Fibroblast of lung (primary cell): ENCODE data around the gene PPM1A.

Source experiments
- CTCF ChIP-seq, 2 donors: IDR thresholded peaks in 1 of 2; conservative IDR thresholded peaks in 1 of 2; 1 replicate in 1 of 2; 2 replicates in 1 of 2; pipeline ENCODE4 v1.5.1; 2011 to 2012; ENCODE audit warnings: low read length in 2 of 2, control low read depth in 1 of 2, inconsistent platforms in 1 of 2, low read depth in 1 of 2, mild to moderate bottlenecking in 1 of 2
- EZH2 ChIP-seq: IDR thresholded peaks from 2 replicates; pipeline ENCODE4 v1.5.1; 2012; ENCODE audit warnings: low read length, control low read depth, mild to moderate bottlenecking; ENCODE audit errors: missing control alignments

DNA sequence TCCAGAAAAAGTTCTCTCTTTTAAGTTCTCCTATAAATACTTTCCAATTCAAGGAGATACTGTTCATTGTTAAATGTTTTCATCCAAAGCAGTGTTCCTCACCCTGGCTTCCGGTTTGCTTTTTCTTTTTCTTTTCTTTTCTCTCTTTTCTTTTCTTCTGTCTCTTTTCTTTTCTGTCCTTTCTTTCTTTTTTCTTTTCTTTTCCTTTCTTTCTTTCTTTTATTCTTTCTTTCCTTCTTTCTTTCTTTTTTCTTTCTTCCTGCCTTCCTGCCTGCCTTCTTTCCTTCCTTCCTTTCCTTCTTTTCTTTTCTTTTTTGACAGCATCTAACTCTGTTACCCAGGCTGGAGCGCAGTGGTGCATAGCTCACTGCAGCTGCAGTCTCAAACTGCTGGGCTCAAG lies 75.8 kb downstream of the PPM1A start:
- TF ChIP-seq EZH2 (no peak), CTCF (conservative IDR thresholded peaks at IDR 0.05 in 1 of 2, IDR thresholded peaks at IDR 0.05 in 1 of 2; ENCODE audit: low read depth in 1 of 2, low read length in 2 of 2) (no peak)
